HL-60 (cell line): ENCODE results near the gene YARS1.

ENCODE experiments used
- DNase-seq, 2 experiments: peaks; one replicate each; pipeline ENCODE4 v3.0.0-alpha.2; 2010 to 2020; ENCODE audit warnings: low read depth in 1 of 2, low spot score in 1 of 2
- H3K27ac ChIP-seq: fragments of 250-450 bp; sonication (Bioruptor Pico); replicated peaks from 2 replicates; pipeline ENCODE4 v1.5.1; 2020; ENCODE audit warnings: mild to moderate bottlenecking, moderate library complexity
- H3K27me3 ChIP-seq: fragments of 250-450 bp; sonication (Bioruptor Pico); 2 replicates; pipeline ENCODE4 v1.5.1; 2021; ENCODE audit warnings: mild to moderate bottlenecking, moderate library complexity; ENCODE audit not compliant: insufficient read depth, poor library complexity, severe bottlenecking
- H3K4me3 ChIP-seq: replicated peaks from 2 replicates; pipeline ENCODE4 v1.5.1; 2011; ENCODE audit warnings: mild to moderate bottlenecking, control low read depth, low read length; ENCODE audit not compliant: insufficient read depth
- GABPA ChIP-seq: IDR thresholded peaks from 2 replicates; pipeline ENCODE4 v1.6.1; 2012; ENCODE audit warnings: low read depth
- POLR2AphosphoS5 ChIP-seq: IDR thresholded peaks from 2 replicates; pipeline ENCODE4 v1.6.1; 2012; ENCODE audit warnings: low read depth
- SPI1 ChIP-seq: IDR thresholded peaks from 2 replicates; pipeline ENCODE4 v1.6.1; 2012; ENCODE audit warnings: low read depth, mild to moderate bottlenecking, borderline replicate concordance
- TF ChIP-seq, protein P1 (sequence below): IDR thresholded peaks from one replicate; pipeline ENCODE4 v1.5.1; 2011; ENCODE audit warnings: low read length, control low read depth, inconsistent platforms; ENCODE audit not compliant: insufficient read depth
- TF ChIP-seq, protein P2 (sequence below): IDR thresholded peaks from 2 replicates; pipeline ENCODE4 v1.6.1; 2012; ENCODE audit warnings: low read depth; ENCODE audit not compliant: insufficient replicate concordance

The YARS1 gene

DNA sequence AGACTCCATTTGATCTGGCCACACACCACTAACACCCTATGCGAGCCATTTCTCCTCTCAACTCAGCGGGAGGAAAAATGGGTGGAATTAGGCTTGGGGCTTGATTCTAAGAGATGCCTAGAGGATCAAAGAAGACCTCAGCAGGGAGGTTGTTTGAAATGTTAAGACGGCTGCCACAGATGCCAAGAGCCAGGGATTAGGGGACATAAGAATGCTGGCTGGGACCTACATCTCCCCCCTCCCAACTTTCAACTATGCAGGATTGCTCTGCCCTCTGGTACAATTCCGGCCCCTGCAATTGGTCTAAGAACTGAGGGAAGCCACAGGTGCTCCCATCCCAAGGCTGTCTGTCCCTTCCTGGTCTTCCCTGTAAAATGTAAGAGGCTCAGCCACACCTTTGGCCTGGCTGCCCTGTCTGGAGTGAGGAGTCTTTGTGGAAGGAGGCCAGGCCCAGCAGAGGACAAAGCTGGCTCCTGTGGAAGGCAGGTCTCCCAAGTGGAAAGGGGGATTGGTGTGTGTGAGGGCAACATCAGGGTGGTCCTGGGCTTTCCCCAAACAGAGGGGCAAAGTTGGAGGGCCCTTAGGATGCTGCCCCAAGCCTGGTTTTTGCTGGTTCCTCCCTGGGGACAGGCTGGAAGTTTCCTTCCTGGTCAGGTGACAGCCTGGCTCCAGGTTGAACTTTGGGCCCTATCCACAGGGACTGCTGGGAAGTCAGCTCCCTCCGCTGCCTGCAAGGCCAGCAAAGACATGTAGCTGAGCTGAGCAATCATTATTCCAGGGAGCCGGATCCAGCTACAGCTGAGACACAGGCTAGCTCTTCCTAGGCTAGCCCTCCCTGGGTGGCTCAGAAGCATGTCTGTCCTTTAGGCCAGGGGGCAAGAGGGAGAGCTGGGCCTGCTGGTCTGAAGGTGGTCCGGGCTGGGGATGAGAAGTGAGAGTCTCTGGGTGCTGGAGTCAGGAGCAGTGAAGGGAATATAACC is 80.1 kb downstream of the YARS1 start:
- TF ChIP-seq, protein P1, sequence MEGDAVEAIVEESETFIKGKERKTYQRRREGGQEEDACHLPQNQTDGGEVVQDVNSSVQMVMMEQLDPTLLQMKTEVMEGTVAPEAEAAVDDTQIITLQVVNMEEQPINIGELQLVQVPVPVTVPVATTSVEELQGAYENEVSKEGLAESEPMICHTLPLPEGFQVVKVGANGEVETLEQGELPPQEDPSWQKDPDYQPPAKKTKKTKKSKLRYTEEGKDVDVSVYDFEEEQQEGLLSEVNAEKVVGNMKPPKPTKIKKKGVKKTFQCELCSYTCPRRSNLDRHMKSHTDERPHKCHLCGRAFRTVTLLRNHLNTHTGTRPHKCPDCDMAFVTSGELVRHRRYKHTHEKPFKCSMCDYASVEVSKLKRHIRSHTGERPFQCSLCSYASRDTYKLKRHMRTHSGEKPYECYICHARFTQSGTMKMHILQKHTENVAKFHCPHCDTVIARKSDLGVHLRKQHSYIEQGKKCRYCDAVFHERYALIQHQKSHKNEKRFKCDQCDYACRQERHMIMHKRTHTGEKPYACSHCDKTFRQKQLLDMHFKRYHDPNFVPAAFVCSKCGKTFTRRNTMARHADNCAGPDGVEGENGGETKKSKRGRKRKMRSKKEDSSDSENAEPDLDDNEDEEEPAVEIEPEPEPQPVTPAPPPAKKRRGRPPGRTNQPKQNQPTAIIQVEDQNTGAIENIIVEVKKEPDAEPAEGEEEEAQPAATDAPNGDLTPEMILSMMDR = no peak
- TF ChIP-seq POLR2AphosphoS5 = no peak
- Histone ChIP-seq H3K27ac (no peak overlapping the region), H3K4me3 (no peak overlapping the region), H3K27me3 (peaks cover 10% of the 10 kb centered on the region)
- no peak for DNase-seq

DNA sequence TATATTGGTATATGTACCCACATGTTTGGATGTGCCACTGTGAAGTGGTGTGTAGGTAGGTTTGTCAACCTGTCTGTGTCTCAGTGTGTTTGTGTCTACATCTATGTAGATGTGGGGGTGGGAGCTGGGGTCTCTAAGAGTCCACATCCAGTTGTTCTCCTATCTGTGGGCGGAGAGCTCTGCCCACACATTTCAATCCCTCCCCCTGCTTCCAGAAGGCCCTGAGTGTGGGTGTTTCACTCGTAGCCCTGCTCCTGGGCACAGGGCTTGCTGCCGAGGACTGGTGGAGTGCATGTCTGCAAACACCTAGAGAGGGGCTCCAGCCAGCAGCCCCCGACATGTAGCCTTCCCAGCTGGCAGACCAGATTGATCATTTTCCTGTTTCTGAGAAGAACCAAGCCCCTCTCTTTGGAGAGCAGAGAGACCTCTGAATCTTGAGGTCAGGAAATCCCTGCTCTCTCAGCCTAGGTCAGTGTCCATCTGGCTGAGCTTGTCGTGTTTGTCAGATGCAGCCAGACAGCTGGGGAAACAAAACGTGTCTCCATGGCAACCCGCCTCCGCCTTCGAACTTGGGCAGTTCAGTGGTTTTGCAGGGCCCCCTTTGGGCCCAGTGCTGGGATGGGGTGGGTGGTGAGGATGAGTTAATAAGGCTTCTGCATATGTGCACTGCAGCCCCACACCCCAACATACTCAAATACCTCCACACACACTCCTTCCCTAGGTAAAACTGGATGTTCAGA is 83.4 kb downstream of the YARS1 start:
- DNase-seq = no peak
- TF ChIP-seq, protein P1 = no peak
- TF ChIP-seq, protein P2, sequence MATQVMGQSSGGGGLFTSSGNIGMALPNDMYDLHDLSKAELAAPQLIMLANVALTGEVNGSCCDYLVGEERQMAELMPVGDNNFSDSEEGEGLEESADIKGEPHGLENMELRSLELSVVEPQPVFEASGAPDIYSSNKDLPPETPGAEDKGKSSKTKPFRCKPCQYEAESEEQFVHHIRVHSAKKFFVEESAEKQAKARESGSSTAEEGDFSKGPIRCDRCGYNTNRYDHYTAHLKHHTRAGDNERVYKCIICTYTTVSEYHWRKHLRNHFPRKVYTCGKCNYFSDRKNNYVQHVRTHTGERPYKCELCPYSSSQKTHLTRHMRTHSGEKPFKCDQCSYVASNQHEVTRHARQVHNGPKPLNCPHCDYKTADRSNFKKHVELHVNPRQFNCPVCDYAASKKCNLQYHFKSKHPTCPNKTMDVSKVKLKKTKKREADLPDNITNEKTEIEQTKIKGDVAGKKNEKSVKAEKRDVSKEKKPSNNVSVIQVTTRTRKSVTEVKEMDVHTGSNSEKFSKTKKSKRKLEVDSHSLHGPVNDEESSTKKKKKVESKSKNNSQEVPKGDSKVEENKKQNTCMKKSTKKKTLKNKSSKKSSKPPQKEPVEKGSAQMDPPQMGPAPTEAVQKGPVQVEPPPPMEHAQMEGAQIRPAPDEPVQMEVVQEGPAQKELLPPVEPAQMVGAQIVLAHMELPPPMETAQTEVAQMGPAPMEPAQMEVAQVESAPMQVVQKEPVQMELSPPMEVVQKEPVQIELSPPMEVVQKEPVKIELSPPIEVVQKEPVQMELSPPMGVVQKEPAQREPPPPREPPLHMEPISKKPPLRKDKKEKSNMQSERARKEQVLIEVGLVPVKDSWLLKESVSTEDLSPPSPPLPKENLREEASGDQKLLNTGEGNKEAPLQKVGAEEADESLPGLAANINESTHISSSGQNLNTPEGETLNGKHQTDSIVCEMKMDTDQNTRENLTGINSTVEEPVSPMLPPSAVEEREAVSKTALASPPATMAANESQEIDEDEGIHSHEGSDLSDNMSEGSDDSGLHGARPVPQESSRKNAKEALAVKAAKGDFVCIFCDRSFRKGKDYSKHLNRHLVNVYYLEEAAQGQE = no peak
- TF ChIP-seq POLR2AphosphoS5 (no peak), SPI1 (no peak), GABPA (no peak)
- Histone ChIP-seq H3K27ac (no peak overlapping the region), H3K4me3 (no peak overlapping the region), H3K27me3 (peaks cover 2% of the 10 kb centered on the region)

- DNase-seq = no peak
- no peak overlapping the region for H3K27ac ChIP-seq
- H3K27me3 ChIP-seq = no peaks in the 10 kb centered on the region
- no peak overlapping the region for H3K4me3 ChIP-seq
- TF ChIP-seq, protein P2 = no peak
Observed at GRCh38 chr1:32729254-32730046, 87.7 kb downstream of the YARS1 start.
